Muscle of back (tissue), 11 donors: ENCODE results near the gene GNG12. TPM values are rescaled to one million over a fixed set of nuclear protein-coding genes. Genes with fewer than 3 reads are reported as not detected.
A peak's percentile ranks its signal among the peaks of the same experiment; 100 is the strongest.
"Not testable (repeated sequence)": the region's sequence is repeated elsewhere in the genome, so short reads cannot be mapped to it uniquely, and the experiment has no call there.

Experiments
- DNase-seq, 3 donors: peaks; one replicate each; pipeline versions ENCODE4 v3.0.0 to v3.0.0-alpha.2; 2013
- polyA plus RNA-seq, 10 donors: library from polyadenylated mRNA; unstranded; fragments of 120-200 nt; gene quantifications; one replicate each; pipeline ENCODE4 v1.2.1, GENCODE V29; 2013; ENCODE audit not compliant: insufficient read length in 10 of 10

GNG12 gene
- polyA plus RNA-seq, 10 donors: 44.8 to 64.6 (median 50.6) TPM

DNA sequence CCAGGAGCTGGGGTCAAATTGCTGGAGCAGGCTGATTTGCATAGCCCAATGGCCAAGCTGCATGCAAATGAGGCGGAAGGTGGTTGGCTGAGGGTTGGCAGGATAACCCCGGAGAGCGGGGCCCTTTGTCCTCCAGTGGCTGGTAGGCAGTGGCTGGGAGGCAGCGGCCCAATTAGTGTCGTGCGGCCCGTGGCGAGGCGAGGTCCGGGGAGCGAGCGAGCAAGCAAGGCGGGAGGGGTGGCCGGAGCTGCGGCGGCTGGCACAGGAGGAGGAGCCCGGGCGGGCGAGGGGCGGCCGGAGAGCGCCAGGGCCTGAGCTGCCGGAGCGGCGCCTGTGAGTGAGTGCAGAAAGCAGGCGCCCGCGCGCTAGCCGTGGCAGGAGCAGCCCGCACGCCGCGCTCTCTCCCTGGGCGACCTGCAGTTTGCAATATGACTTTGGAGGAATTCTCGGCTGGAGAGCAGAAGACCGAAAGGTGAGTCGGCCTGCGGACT, 148.2 kb downstream of the GNG12 start, which contains the start of gene GADD45A:
Gene GADD45A (plus strand): TSS at position 135 of the 491 bp plus-strand sequence. CDS start 294 bp downstream, at position 429.
- peak; percentile 96 to 99 (median 99) for DNase-seq

DNA sequence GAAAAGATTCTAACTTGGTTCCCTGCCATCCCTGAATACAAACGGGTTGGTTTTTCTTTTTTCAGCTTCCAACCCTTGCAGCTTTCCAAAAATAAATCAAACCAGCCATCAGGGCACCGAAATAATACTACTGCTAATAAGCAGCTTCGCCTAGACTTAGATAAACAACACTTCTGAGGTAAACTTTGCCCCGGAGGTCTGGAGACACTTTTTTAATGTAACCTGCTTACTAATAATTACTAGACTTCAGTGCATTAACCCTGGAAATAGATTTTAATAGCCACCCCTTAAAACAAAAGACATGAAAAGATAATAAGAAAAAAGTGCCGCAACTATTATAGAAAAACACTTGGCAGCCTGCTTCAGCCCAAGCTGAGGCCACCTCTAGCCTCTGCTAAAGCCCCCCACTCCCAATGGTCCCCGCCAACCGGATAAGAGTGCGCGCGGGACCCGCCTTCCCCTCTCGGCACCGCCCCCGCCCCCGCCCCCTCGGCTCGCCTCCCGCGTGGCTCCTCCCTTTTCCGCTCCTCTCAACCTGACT, 148.7 kb downstream of the GNG12 start:
- no peak for DNase-seq

DNA sequence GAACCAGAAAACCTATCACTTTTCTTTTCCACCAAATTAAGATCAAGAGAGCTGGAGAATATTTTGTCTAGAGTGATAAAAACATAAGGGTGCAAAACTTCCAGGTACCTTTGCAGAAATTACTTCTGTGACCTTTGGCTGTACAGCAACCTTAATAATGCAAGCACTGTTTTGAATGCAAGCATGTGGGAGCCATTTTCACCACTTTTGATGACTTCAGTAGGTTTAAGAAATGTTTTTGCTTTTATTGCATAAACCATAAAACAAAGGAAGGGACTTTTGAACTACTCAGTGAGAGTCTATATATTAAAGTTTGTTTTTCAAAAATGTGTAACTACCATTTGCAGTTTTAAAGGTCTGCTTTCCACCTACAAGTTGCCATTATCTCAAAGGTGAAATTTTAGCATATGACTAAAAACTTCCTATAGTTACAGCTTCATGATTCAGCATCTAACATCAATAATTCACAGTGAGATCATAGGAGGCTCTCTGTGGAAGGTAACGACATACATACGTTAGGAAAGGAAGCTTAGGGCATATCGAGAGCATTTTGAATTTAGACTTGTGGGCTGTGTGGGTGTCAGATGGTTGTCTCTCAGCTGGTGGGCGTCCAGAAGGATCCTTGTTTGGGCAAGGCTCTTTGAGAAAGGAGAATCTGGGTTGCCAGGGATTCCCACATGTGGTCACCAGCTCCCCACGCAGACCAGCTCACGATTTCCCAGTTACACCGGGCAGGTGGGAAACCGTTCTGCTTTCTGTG, 149.3 kb downstream of the GNG12 start:
- peak in 1 of 3 donors; percentile 47 for DNase-seq

DNA sequence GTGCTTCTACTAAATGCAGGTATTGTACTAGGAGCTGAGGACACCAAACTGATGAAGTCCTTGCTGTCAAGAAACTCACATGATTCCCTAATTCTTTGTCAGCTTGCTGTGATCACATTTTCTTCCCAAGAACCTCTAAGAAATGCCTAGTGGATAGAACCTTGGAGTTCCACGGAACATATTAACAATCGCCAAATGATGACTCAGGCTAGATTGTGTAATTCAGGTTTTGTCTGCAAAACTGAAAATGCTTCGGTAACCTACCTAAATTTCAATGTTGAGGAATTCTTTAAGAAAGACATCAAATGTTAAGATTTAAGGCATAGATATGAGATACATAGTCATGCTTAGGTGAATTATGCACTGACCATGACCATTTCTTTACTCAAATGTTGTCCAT, 150.0 kb downstream of the GNG12 start:
- DNase-seq: peak in 1 of 3 donors; percentile 53

DNA sequence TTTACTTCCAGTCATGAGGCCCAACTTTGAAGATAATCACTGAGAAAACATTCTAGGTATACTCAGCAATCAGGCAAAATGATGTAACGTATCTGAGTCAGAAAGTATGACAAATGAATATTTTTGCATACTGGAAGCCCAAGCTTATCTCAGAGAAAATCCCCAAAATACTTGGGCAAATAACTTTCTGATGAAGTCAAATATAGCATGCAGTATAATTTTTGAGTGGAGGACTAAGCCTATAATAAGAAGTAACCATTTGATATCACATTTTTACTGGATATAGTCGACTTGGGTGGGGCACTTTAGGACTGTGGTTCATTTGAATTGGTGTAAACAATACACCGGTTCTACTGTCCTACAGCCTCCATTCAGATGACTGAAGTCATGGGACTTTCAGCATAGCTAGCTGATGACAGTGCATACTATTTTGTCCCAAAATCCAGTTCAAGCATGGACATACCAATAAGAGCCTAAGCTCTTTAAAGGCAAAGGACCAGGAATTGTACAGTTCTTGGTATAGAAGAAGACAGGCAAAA, 150.5 kb downstream of the GNG12 start:
- peak in 1 of 3 donors; percentile 76 for DNase-seq

DNA sequence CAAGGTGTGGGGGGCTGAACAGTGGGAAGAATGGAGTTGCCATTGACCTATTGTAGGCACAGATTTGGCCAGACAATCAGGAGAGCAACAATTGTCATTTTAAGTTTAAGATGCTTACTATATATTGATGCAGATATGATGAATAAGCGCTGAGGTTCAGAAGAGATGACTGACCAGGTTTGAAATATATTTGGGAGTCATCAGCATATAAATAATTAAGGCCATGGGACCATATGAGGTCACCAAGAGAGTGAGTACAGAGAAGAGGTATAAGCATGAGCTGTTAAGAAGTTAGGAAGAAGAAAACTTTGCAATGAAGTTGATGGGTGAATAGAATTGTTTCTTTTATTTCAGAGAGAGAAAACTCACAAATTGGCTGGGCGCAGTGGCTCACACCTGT, 152.8 kb downstream of the GNG12 start:
- DNase-seq: no peak

DNA sequence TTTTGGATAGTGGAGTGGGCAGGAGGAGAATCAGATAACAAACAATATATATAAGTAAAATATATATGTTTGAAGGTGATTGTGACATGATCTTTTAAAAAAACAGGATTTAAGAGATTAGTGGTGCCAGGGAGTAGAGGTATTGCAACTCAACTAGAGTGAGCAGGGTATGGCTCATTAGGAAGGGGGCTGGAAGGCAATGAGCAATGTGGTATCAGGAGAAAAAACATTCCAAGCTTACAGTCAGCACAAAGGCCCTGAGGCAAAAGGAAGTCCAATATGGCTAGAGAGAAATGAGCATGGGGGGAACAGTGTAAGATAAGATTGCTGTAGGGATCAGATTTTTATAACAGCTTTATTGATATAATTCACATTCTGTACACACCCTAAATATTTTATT, 153.6 kb downstream of the GNG12 start:
- no peak for DNase-seq

DNA sequence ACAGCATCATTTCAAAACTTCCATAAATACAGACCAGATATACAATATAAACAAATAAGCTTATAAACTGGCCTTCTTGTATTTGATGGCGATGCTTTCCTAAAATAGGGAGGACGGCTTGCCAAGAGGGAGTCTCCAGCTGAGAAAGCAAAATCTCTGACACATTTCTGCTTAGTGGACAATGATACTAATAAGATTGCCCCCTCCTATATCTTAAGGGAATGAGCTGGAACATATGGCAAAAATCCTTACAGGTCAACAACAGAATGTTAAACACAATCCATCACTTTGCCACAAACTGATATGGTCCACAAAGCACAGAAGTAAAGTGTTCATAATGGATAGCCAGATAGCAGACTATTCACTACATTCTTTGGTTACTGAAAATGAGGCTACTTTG, 155.3 kb downstream of the GNG12 start:
- DNase-seq: no peak

DNA sequence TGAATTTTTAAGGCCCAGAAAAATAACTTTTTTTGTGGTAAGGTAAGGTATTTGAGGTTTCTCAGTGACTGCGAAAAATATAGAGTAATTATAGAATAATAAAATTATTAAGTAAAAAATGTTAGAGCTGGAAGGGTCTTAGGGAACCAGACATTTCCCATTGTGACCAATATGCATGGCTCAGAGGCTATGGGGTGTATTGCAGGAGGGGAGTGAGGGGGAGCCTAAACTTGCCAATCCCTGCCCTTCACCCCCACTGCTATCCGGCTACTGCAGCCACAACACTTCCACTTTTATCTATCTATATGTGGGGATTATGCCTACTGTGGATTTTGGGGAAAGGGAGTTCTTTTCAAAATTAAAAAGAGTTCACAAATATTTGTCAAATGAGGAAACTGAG, 155.9 kb downstream of the GNG12 start:
- DNase-seq: no peak

DNA sequence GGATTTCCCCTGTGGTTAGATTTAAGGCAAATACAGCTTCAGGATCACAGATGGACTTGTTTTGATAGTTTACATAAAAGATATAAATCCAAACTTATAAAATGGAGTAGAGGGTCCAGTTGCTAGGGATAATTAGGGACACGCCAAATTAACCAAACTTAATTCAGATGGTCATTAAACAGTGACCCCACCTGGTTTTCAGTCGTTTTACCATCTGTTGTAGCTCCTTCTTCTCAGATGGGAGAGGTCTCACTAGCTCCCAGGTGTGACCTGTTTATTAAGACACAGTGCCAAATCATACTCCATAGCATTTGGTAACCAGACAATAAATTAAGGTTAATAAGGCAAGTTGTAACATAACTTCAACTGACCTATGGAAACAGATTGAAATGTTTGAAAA, 156.3 kb downstream of the GNG12 start:
- DNase-seq: no peak

DNA sequence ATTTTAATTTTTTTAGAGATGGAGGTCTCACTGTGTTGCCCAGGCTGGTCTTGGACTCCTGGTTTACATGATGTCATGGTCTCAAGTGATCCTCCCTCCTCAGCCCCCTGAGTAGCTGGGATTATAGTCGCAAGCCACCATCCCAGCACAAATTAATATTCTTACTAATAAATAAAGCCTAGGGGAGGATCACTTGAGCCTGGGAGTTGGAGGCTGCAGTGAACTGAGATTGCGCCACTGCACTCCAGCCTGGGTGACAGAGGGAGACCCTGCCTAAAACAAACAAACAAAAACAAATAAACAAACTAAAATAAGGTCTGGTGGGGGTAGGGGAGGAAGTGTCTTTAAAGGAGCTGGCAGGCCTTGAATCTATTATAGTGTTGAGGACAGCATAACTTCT, 157.0 kb downstream of the GNG12 start:
- DNase-seq: no peak

DNA sequence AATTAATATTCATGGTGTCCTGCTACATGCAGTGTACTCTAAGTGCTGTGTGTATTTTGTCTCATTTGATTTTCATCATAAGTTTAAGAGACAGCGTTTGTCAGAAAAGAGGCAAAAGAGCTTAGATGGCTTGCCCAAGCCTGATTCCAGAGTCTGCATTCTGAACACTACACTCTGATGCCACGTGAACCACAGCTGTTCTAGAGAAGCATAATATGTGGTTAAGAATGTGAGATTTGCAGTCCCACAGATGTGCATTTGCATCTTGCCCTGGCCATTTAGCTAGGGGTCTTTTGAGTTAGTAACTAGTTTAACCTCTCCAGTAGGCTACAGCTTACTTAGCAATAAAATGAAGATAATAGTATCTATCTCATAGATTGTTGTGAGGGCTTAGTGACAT, 157.5 kb downstream of the GNG12 start:
- DNase-seq: peak in 2 of 3 donors; percentile 24 to 41

DNA sequence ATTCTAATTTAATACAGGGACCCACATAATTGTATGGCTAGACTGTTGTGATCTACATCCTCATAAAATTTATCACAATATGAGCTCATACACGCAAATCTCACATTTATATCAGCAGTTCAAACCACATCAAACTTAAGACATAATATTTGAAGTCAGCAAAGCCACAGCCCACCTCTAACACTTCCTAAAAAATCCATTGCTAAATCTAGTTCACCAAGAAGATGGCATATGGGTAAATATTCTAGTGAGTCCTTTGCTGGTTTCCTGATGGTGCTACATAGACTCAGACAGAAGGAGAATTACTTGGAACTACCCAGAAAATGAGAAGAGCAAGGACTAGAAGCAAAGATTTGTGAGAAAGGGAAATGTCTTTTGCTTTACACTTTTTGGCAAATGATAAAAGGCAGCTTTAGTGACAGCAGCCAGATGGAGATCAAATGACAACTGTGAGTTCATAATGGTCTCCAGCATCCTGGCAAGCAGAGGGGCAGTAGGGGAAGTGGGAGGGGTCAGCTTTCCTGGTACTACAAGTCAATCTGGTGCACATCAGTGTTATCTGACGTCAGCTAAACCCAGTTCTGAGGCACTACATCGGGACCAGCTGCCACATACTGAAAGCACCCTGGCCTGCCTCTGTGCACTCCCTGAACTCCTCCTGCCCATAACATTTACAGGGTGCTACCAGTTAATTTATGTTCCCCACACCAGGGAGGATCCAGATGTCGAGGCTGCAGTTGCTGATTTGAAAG, 158.8 kb downstream of the GNG12 start:
- peak; percentile 46 to 83 (median 71) for DNase-seq

DNA sequence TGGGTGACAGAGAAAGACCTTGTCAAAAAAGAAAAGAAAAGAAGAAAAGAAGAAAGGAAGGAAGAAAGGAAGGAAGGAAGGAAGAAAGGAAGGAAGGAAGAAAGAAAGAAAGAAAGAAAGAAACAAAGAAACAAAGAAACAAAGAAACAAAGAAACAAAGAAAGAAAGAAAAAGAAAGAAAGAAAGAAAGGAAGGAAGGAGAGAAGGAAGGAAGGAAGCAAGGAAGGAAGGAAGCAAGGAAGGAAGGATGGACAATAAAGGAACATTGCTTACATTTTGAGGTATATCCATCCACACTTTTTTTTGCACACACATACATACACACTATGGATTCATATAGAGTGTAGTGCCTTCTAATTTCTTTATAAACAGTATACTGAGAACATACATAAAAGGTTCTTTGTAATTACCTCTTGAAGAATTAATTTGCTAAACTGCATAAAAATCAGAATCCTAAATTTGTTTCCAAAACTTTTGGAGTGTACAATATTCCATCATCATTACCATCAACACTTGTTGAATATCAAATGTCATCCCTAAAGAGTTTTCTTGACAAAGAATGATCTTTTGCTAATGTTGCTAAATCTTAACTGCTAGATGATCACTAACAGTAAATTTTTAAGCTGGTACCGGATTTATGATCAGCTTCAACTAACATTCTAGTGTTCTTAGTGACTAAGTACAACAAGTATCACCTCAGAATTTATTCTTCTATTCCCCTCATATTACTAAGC, 159.6 kb downstream of the GNG12 start:
- DNase-seq: no peak

DNA sequence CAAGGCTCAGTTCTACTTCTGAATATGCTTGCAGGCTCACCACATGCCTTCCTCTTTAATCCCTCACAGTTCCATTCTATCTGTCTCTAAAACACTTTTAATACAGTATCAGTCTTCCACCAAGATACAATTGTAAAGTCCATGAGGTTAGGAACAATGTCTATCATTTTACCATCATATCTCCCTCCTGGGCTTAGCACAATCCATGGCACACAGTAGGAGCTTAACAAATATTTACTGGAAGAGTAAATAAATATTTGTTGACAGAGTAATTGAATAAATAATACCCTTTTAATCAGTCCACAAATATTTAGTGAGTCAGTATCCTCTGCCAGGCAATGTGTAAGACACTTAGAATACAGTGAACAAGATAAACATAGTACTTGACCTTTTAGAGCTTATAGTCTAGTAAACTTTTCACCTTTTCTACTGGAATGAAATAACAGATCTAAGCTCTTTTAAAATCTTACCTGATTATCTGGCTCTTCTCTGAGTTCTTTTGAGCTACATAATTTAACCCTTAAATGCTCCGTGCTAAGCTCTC, 160.9 kb downstream of the GNG12 start:
- no peak for DNase-seq

DNA sequence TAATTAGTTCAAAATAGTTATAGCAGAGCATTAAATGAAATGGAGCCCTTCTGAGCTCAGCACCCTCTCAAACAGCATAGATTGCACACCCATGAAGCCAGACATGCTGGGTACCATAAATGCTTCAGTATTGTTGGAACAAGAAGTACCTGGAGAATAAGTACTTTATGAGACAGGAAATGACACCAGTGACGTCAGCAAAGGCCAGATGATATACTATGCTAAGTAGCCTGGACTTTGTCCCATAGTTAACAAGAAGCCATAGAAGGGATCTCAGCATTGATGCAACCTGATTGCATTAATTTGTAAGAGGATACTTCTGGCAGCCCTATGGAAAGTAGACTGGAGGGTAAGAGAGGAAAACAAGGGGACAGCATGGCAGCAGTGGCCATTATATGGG, 164.6 kb downstream of the GNG12 start:
- no peak for DNase-seq

DNA sequence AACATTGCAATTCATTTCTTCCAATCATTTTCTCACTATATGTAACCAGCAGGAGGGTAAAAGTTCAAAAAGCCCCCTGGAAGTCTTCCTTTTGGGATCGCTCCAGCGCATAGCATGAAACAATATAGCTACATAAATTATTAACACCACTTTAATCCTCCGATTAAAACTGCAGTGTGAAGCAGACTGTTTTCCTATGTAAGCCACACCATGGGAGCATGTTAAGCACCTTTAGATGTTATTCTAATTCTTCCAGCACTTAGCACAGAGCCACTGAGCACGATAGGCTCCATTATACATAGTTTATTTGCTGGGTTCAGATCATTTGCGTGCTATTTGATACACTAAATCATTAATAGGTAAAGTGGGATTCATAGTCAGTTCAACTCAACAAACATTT, 166.6 kb downstream of the GNG12 start:
- no peak for DNase-seq

DNA sequence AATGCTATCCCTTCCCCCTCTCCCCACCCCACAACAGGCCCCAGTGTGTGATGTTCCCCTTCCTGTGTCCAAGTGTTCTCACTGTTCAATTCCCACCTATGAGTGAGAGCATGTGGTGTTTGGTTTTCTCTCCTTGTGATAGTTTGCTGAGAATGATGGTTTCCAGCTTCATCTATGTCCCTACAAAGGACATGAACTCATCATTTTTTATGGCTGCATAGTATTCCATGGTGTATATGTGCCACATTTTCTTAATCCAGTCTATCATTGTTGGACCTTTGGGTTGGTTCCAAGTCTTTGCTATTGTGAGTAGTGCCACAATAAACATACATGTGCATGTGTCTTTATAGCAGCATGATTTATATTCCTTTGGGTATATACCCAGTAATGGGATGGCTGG, 168.0 kb downstream of the GNG12 start:
- DNase-seq: not testable (repeated sequence)

DNA sequence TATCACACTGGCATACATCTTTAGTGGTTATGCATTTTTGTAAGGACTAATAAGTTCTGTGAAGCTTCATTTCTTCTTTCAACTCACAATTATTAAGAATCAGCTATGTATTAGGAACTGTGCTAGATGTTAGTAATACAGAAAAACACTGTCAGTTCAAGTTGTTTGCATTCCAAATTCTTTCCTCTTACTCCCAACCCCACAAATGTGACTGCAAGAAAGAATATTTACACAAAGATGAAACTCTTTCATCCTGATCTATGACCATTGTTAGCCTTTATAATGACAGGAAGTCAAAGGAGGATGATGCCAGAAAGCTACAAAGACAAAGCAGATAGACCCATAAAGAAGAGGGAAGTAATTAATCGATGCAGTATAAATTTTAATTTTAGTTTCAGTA, 169.2 kb downstream of the GNG12 start:
- no peak for DNase-seq

DNA sequence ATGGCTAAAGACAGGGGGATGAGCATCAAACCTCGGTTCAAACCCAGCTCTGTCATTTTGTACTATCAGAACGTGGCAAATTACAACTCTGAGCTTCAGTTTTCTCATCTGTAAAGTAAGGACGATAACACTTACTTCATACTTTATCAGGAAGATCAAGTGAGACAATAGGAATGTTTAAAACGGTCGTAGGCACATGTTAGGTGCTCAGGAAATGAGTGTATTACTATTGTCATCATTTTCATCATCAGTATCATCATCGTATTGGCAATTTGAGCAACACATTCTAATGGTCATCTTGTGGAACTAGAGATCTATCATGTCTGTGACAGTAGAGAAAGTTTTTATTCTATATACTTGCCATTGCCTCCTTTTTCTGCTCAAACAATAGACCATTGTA, 170.4 kb downstream of the GNG12 start:
- no peak for DNase-seq

DNA sequence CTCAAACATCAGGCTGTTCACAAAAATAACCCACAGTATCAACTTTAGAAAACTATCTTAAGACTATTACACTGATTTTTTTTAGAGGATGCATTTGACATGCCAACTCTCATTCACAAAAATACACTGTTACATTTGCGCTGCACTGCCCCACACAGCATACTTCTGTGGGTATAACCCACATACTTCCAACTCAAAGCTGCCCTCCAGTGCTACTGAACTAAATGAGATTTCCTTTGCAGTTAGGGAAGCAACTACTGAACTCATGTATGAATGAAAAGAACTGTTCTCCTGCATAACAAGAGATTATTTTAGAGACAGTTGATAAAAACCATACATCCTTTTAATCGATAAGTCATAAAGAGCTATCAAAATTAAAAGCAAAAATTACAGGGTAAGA, 174.0 kb downstream of the GNG12 start:
- DNase-seq: no peak
